ENCODE results near the gene ROR1.
"Not testable (repeated sequence)": the region's sequence is repeated elsewhere in the genome, so short reads cannot be mapped to it uniquely, and the experiment has no call there.

The ROR1 gene

DNA sequence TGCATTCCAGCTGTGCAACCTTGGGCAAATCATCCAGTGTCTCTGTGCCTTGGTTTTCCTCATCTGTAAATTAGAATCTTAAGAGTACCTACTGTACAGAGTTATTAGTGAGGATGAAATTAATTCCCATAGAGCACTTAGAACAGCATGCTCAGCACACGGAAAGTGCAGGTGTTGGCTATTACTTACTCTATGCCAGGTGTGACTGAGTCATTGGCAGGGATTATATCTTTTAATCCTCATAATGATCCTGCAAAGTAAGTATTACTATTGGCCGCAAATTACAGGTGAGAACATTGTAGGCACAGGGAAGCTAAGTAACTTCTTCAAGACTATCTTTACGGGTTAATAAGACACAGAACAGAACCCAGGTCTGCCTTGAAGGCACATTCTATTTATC is 423.3 kb downstream of the ROR1 start:
- no peak for DNase-seq

DNA sequence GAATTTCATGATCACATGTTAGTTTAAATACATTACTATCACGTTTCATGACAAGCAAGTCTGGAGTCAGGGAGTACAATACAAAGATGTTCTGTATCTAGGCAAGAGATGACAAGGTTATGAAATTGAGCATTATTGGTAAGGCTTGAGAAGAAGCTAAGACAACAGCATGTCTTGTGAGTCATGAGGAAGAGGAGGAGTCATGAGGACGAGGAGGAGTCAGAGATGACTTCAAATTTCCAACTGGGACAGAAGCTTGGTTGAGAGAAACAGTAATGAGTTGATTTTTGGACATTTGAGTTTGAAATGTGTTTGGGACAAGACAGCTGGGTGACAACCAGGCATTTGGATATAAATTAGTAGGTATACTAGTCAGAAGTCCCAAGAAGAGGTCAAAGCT is 425.3 kb downstream of the ROR1 start:
- DNase-seq, result no peak

DNA sequence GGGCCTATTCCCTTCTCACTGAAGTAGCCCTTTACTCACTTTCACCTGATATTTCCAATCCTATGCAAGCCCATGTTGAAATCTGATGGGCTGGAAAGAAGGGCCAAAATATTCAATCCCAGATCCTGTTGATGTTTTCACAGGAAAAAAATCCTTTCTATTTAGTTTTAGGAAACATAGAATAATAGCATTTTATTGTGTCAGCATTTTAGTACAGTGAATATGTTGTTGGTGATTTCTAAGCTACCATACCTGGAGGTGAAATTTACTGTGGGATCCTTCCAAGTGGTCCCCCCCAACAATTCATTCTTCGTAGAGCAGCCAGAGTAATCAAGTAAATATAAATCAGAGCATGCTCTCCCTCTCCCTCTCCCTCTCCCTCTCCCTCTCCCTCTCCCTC is 426.2 kb downstream of the ROR1 start:
- DNase-seq, result no peak

DNA sequence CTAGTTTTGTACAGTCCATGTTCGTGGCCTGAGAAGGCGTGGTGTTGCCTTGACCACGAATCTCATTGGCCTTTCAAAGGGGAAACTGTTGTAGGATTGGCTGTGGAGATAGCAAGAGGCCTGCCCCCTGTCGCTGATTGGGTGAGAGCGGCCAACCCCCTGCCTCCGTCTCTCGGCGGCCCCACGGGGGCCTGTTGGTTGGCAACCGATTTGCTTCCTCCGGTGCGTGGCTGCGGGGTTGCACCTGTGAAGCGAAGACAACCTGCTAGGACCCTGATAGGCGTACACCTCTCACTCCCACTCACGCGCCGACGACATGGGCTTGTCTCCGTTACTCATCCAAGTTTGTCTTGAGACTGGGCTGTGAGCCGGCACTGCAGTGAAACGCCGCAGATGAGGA is 429.6 kb downstream of the ROR1 start, which contains the start of gene UBE2U:
Gene UBE2U (plus strand): TSS at position 204 of the 400 bp plus-strand sequence. CDS start 428 bp downstream, outside the sequence.
- no peak for DNase-seq

GRCh38 chr1:64209221-64209620 is 435.4 kb downstream of the ROR1 start:
- no peak for DNase-seq

DNA sequence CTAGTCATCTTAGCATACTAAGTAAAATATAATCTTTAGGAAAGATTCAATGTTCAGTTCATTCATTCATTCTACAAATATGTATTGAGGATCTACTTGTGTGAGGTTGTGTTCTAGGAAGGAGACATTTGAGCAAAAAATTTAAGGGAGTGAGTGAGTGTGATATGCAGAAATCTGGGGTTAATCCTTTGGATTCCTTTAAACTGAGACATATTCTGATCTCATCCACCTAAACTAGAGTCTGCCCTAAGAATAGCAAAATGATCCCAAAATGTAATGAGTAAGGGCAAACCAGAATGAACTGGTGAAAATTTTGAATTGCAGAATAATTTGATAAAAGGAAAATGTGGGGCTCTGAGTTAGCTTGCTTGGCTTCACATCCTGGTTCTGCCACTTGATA is 438.2 kb downstream of the ROR1 start:
- no peak for DNase-seq

DNA sequence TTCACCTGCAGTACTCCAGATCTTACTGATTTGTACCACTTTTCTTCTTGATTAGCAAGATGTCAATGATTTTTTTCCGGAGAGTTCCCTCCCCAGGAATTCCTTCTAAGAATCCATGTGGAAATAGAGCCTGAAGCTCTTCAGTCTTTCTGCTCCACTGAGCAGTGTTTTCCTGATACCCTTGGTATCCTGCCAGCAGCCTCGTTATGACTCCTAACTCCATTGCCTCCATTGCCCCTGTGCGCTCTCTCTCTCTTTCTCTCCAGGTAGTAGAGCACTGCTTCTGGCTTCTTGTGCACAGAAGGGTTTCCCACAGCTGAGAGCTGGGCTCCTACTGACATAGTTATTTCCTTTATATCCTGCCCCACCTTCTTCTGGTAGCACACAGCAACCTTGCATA is 441.8 kb downstream of the ROR1 start:
- no peak for DNase-seq

GRCh38 chr1:64220241-64220640 is 446.4 kb downstream of the ROR1 start:
- DNase-seq, result no peak

- no peak for DNase-seq
Measured at GRCh38 chr1:64223329-64224151, 449.7 kb downstream of the ROR1 start.

DNA sequence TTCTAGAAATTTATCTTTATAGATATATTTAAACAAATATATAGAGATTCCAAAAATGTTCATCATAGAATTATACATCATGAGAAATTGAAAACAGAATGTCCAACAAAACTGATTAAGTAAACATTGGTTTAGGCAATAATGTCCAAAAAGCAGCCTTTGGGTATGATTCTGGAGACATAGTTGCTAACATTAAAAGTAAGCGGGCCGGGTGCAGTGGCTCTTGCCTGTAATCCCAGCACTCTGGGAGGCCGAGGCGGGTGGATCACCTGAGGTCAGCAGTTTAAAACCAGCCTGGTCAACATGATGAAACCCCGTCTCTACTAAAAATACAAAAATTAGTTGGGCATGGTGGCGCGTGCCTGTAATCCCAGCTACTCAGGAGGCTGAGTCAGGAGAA is 450.4 kb downstream of the ROR1 start:
- not testable (repeated sequence) for DNase-seq

- no peak for DNase-seq
Measured at GRCh38 chr1:64228167-64228957, 454.5 kb downstream of the ROR1 start.

DNA sequence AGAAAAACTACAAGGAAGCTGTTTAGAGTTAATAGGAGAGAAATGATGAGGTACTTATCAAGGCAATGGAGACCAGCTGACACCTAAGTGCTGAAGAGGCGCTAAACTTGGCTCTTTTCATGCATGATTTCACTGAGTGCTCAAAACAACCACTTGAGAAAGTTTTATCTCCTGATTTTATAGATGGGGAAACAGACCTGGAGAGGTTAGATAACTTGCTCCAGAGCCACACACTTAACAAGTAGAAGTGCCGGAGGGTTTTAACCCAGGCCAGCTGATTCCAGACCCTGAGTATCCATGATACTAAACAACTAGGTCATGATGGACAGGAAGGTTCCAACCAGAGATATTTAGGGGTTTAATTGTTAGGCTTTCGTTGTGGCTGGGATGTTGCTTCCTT is 455.5 kb downstream of the ROR1 start:
- no peak for DNase-seq

All from stimulated activated naive CD4-positive, alpha-beta T cell (primary cell).